Measurements from ENCODE around the gene GSG1L2.

The GSG1L2 gene

DNA sequence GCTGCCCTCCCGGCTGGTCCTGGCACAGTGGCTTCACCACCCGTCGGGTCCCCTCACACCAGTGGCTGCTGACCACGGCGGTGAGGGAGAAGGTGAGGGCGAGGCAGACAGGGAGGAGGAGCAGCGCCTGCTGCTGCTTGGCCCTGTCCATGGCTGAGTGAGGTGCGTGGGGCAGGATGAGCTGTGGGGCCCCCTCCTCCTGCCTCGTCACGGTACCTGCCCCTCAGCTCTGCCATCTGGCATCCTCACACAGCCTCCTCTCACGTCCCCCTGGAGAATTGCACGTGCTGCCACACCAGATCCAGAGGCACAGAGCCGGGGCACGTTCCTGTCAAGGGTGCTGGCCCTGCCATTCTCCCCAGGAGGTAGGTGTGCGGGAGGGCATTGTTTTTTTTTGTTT, at the start of gene GSG1L2:
GSG1L2 (minus strand) TSS at position 159 of the 400 bp plus-strand sequence; CDS start at position 151, 8 bp downstream.
- TF ChIP-seq GATA2 (IDR thresholded peaks at IDR 0.05; ENCODE audit: low read depth, low read length) (no peak), GATA3 (IDR thresholded peaks at IDR 0.05; ENCODE audit: low read depth, low read length) (no peak)

GRCh38 chr17:9868552-9868951, 46.7 kb upstream of the GSG1L2 start:
- TF ChIP-seq GATA2 (IDR thresholded peaks at IDR 0.05; ENCODE audit: low read depth, low read length) (no peak), GATA3 (IDR thresholded peaks at IDR 0.05; ENCODE audit: low read depth, low read length) (no peak)

DNA sequence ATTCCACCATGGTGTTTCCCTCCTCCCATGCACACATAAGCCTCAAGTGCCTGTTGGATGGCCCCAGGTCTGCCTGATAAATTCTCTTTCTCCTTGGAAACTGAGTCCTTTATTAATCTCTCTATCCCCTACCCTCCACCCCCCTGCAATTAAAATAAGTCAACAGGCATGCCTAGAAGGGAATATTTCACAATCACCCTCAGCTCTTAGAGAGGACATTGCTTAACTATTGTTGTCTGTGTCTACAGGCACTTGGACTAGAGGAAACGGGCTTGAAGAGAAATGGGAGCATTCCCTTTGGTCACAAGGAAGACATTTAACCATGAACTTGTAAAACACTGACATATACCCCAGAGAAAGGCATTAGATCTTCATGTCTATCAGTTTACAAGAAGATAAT, 43.7 kb upstream of the GSG1L2 start:
- TF ChIP-seq GATA2 (IDR thresholded peaks at IDR 0.05; ENCODE audit: low read depth, low read length): no peak
- TF ChIP-seq GATA3 (IDR thresholded peaks at IDR 0.05; ENCODE audit: low read depth, low read length): no peak

DNA sequence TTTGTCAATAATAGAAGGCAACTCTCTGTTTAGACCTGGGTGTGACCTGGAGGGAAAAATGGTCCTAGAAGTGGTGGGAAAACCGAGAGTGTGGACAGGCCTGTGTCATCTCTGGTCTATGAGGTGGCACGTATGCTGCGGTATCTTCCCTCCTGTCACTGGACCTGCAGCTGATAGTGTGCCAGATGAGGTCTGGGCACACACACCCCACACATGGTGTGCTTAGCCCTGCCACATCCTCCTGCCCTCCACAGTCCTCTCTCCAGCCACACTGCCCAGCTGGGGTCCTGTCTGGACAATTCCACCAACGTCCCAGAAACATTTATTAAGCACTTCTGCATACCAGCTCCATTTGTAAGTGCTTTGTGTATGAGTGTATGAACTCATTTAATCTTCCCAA, 41.1 kb upstream of the GSG1L2 start:
- TF ChIP-seq GATA3 (IDR thresholded peaks at IDR 0.05; ENCODE audit: low read depth, low read length): no peak
- TF ChIP-seq GATA2 (IDR thresholded peaks at IDR 0.05; ENCODE audit: low read depth, low read length): no peak

- TF ChIP-seq GATA2 (IDR thresholded peaks at IDR 0.05; ENCODE audit: low read depth, low read length): no peak
- TF ChIP-seq GATA3 (IDR thresholded peaks at IDR 0.05; ENCODE audit: low read depth, low read length): no peak
These were observed 40.3 kb upstream of the GSG1L2 start for GRCh38 chr17:9862220-9862619.

GRCh38 chr17:9860851-9861250, 39.0 kb upstream of the GSG1L2 start:
- TF ChIP-seq GATA3 (IDR thresholded peaks at IDR 0.05; ENCODE audit: low read depth, low read length) (no peak), GATA2 (IDR thresholded peaks at IDR 0.05; ENCODE audit: low read depth, low read length) (no peak)

- TF ChIP-seq GATA2 (IDR thresholded peaks at IDR 0.05; ENCODE audit: low read depth, low read length): no peak
- no peak for TF ChIP-seq GATA3 (IDR thresholded peaks at IDR 0.05; ENCODE audit: low read depth, low read length)
These were observed 37.9 kb upstream of the GSG1L2 start for GRCh38 chr17:9859781-9860180.

GRCh38 chr17:9855036-9855435, 33.2 kb upstream of the GSG1L2 start:
- no peak for TF ChIP-seq GATA2 (IDR thresholded peaks at IDR 0.05; ENCODE audit: low read depth, low read length)

GRCh38 chr17:9854255-9854654, 32.4 kb upstream of the GSG1L2 start:
- TF ChIP-seq GATA2 (IDR thresholded peaks at IDR 0.05; ENCODE audit: low read depth, low read length): no peak
- TF ChIP-seq GATA3 (IDR thresholded peaks at IDR 0.05; ENCODE audit: low read depth, low read length): no peak

DNA sequence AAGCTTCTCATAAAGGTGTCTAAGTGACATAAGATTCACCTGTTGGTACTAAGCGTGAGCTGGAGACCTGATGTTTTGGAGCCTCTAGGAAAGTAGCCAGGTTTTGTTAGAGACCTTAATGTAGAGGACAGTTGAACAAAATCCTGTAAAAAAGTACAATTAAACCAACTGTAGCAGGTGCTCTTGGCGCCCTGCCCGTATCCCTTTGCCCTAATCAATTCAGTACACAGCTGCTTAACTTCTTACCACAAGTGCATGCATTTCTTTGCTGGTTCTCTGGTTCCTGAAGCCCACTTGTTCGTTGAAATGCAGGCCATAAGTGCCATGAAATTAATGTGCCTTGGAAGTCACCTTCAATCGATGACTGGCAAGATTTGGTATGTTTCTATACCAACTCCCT, 28.3 kb upstream of the GSG1L2 start:
- no peak for TF ChIP-seq GATA3 (IDR thresholded peaks at IDR 0.05; ENCODE audit: low read depth, low read length)

GRCh38 chr17:9845306-9845705, 23.4 kb upstream of the GSG1L2 start:
- no peak for TF ChIP-seq GATA3 (IDR thresholded peaks at IDR 0.05; ENCODE audit: low read depth, low read length)
- no peak for TF ChIP-seq GATA2 (IDR thresholded peaks at IDR 0.05; ENCODE audit: low read depth, low read length)

DNA sequence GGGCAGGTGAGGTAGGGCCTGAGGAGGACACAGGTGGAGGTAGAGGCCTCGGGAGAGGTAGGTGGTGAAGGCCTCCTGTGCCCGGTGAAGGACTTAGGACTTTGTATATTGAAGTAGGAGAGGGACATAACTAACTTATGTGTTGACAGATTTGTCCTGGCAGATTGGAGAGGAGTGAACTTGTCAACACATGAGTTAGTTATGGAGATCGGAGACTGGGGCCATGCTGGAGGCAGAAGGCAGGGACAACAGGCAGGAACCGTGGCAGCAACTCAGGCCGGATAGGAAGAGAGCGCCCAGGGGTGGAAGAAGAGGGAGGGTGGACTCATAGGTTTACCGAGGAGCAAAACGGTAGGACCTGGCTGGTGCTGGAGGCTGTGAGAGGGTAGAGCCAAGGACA, 22.3 kb upstream of the GSG1L2 start:
- no peak for TF ChIP-seq GATA3 (IDR thresholded peaks at IDR 0.05; ENCODE audit: low read depth, low read length)

GRCh38 chr17:9843152-9844010, 21.5 kb upstream of the GSG1L2 start:
- TF ChIP-seq GATA3 (IDR thresholded peaks at IDR 0.05; ENCODE audit: low read depth, low read length): no peak
- TF ChIP-seq GATA2 (IDR thresholded peaks at IDR 0.05; ENCODE audit: low read depth, low read length): no peak

DNA sequence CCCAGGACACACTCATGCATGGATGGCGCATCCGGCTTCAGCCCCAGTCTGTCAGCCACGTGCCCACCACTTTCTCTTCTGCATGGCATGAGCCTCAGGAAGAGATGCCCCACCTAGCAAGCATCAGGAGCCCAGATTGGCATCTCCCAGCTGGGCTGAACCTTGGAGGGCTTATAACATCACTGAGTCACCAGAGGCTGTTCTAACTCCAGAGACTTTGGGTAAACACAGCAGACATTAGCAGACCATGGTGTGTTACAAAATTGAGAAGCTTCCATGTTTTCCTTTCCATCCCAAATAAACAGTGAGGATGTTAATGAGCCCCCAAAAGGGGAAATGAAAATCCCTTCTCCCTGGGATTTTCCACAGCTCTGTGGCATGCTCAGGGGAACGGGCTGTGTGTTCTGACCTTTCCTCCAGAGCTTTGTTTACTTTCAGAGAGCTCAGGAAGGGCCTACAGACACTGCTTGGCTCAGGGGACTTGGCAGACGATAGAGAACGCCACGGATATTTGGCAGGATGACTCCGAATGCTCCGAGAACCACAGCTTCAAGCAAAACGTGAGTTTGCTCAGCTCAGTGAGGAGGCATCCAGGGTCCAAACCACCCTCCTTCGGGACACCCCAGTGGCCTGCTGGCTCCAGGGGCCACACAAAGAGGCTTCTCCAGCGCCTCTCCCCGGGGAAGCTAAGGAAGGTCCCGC, 20.3 kb upstream of the GSG1L2 start:
- no peak for TF ChIP-seq GATA2 (IDR thresholded peaks at IDR 0.05; ENCODE audit: low read depth, low read length)
- no peak for TF ChIP-seq GATA3 (IDR thresholded peaks at IDR 0.05; ENCODE audit: low read depth, low read length)

GRCh38 chr17:9839433-9839832, 17.6 kb upstream of the GSG1L2 start:
- TF ChIP-seq GATA2 (IDR thresholded peaks at IDR 0.05; ENCODE audit: low read depth, low read length): no peak
- TF ChIP-seq GATA3 (IDR thresholded peaks at IDR 0.05; ENCODE audit: low read depth, low read length): no peak
